H9 (cell line): ENCODE measurements around the gene ADSL. TPM values are rescaled to one million over a fixed set of nuclear protein-coding genes. Genes with fewer than 3 reads are reported as not detected.
"Not testable (repeated sequence)": the region's sequence is repeated elsewhere in the genome, so short reads cannot be mapped to it uniquely, and the experiment has no call there.

Experiments used
- DNase-seq: peaks from one replicate; pipeline ENCODE4 v3.0.0-alpha.2; 2017
- H2AFZ ChIP-seq: one replicate; pipeline ENCODE4 v1.6.1; 2013; ENCODE audit warnings: mild to moderate bottlenecking, low read length, control low read depth, moderate library complexity
- H2AK5ac ChIP-seq: 2 replicates; pipeline ENCODE4 v1.6.1; 2013; ENCODE audit warnings: low read length, control low read depth, mixed read lengths; ENCODE audit not compliant: insufficient read length
- H2BK120ac ChIP-seq: one replicate; pipeline ENCODE4 v1.6.1; 2013; ENCODE audit warnings: low read depth, mild to moderate bottlenecking, low read length, control low read depth, inconsistent platforms; ENCODE audit not compliant: poor library complexity, severe bottlenecking
- H2BK12ac ChIP-seq: 2 replicates; pipeline ENCODE4 v1.6.1; 2013; ENCODE audit warnings: low read length, control low read depth, mixed read lengths, low read depth; ENCODE audit not compliant: insufficient read length
- H2BK15ac ChIP-seq: 2 replicates; pipeline ENCODE4 v1.6.1; 2013; ENCODE audit warnings: low read depth, low read length, control low read depth
- H2BK20ac ChIP-seq: one replicate; pipeline ENCODE4 v1.6.1; 2013; ENCODE audit warnings: low read depth, mild to moderate bottlenecking, low read length, control low read depth, inconsistent platforms; ENCODE audit not compliant: poor library complexity, severe bottlenecking
- H2BK5ac ChIP-seq: 2 replicates; pipeline ENCODE4 v1.6.1; 2013; ENCODE audit warnings: low read length, control low read depth, mixed read lengths; ENCODE audit not compliant: insufficient read length
- H3K14ac ChIP-seq: 2 replicates; pipeline ENCODE4 v1.6.1; 2013; ENCODE audit warnings: low read length, control low read depth; ENCODE audit not compliant: insufficient read depth
- H3K18ac ChIP-seq: 2 replicates; pipeline ENCODE4 v1.6.1; 2013; ENCODE audit warnings: low read depth, mild to moderate bottlenecking, mixed read lengths, low read length, control low read depth; ENCODE audit not compliant: insufficient read length
- H3K23ac ChIP-seq: 2 replicates; pipeline ENCODE4 v1.6.1; 2013; ENCODE audit warnings: low read length, control low read depth, mixed read lengths, low read depth; ENCODE audit not compliant: insufficient read length
- H3K23me2 ChIP-seq: 2 replicates; pipeline ENCODE4 v1.6.1; 2013; ENCODE audit warnings: low read depth, mild to moderate bottlenecking, mixed read lengths, low read length, control low read depth; ENCODE audit not compliant: insufficient read length, poor library complexity, severe bottlenecking
- H3K27ac ChIP-seq: 2 replicates; pipeline ENCODE4 v1.5.1; 2013; ENCODE audit warnings: low read length, control low read depth, mixed read lengths, low read depth; ENCODE audit not compliant: insufficient read length
- H3K27me3 ChIP-seq: 2 replicates; pipeline ENCODE4 v1.6.1; 2013; ENCODE audit warnings: low read length, control low read depth, inconsistent platforms; ENCODE audit not compliant: insufficient read depth
- H3K4ac ChIP-seq: 2 replicates; pipeline ENCODE4 v1.6.1; 2013; ENCODE audit warnings: low read depth, mild to moderate bottlenecking, control low read depth, inconsistent platforms, low read length, moderate library complexity
- H3K4me1 ChIP-seq: 2 replicates; pipeline ENCODE4 v1.6.1; 2013; ENCODE audit warnings: low read length, control low read depth, inconsistent platforms; ENCODE audit not compliant: insufficient read depth
- H3K4me2 ChIP-seq: 2 replicates; pipeline ENCODE4 v1.6.1; 2013; ENCODE audit warnings: low read length, control low read depth, mixed read lengths; ENCODE audit not compliant: insufficient read length, insufficient read depth
- H3K56ac ChIP-seq: 2 replicates; pipeline ENCODE4 v1.6.1; 2013; ENCODE audit warnings: low read depth, mild to moderate bottlenecking, mixed read lengths, low read length, control low read depth; ENCODE audit not compliant: insufficient read length
- H3K79me1 ChIP-seq: 2 replicates; pipeline ENCODE4 v1.6.1; 2013; ENCODE audit warnings: low read depth, mild to moderate bottlenecking, moderate library complexity, low read length, control low read depth, inconsistent platforms; ENCODE audit not compliant: insufficient read depth, poor library complexity, severe bottlenecking
- H3K79me2 ChIP-seq: 2 replicates; pipeline ENCODE4 v1.6.1; 2013; ENCODE audit warnings: low read length, control low read depth, inconsistent platforms; ENCODE audit not compliant: insufficient read depth
- H3K9ac ChIP-seq: 2 replicates; pipeline ENCODE4 v1.6.1; 2013; ENCODE audit warnings: low read length, control low read depth, mixed read lengths; ENCODE audit not compliant: insufficient read length; ENCODE audit errors: extremely low read depth
- H3K9me3 ChIP-seq: one replicate; pipeline ENCODE4 v1.6.1; 2013; ENCODE audit warnings: low read depth, low read length, inconsistent platforms; ENCODE audit not compliant: control insufficient read depth
- H3T11ph ChIP-seq: one replicate; pipeline ENCODE4 v1.6.1; 2013; ENCODE audit warnings: mild to moderate bottlenecking, low read length, control low read depth, inconsistent platforms
- H4K20me1 ChIP-seq: one replicate; pipeline ENCODE4 v1.6.1; 2013; ENCODE audit not compliant: control insufficient read depth, insufficient read length, insufficient read depth
- H4K5ac ChIP-seq: 2 replicates; pipeline ENCODE4 v1.6.1; 2013; ENCODE audit warnings: low read depth, mild to moderate bottlenecking, mixed read lengths, low read length, control low read depth; ENCODE audit not compliant: insufficient read length
- H4K8ac ChIP-seq: replicated peaks from 2 replicates; pipeline ENCODE4 v1.6.1; 2013; ENCODE audit warnings: low read length, control low read depth, mixed read lengths, low read depth; ENCODE audit not compliant: insufficient read length
- H4K91ac ChIP-seq: 2 replicates; pipeline ENCODE4 v1.6.1; 2013; ENCODE audit warnings: low read depth, mild to moderate bottlenecking, moderate library complexity, mixed read lengths, low read length, control low read depth; ENCODE audit not compliant: insufficient read length
- H3K27ac Mint-ChIP-seq, 3 experiments: 2 replicates in 2 of 3; 3 replicates in 1 of 3; pipeline ENCODE4 v1.8.0; 2020 to 2021; ENCODE audit warnings: mixed read lengths in 3 of 3, mild to moderate bottlenecking in 1 of 3, moderate library complexity in 1 of 3
- H3K27me3 Mint-ChIP-seq: 2 replicates; pipeline ENCODE4 v1.8.0; 2021; ENCODE audit warnings: low read depth, mild to moderate bottlenecking, moderate library complexity, mixed read lengths
- H3K36me3 Mint-ChIP-seq, 3 experiments: 2 replicates in 2 of 3; 3 replicates in 1 of 3; pipeline ENCODE4 v1.8.0; 2020 to 2021; ENCODE audit warnings: low read depth in 3 of 3, mixed read lengths in 3 of 3; ENCODE audit not compliant: insufficient read depth in 1 of 3
- H3K4me1 Mint-ChIP-seq, 2 experiments: 2 replicates each; pipeline ENCODE4 v1.8.0; 2020; ENCODE audit warnings: mixed read lengths in 2 of 2
- H3K4me3 Mint-ChIP-seq, 2 experiments: 2 replicates in 1 of 2; 3 replicates in 1 of 2; pipeline ENCODE4 v1.8.0; 2020 to 2021; ENCODE audit warnings: mild to moderate bottlenecking in 2 of 2, mixed read lengths in 2 of 2, moderate library complexity in 1 of 2
- H3K9me3 Mint-ChIP-seq, 2 experiments: 2 replicates in 1 of 2; 3 replicates in 1 of 2; pipeline ENCODE4 v1.8.0; 2020; ENCODE audit warnings: mild to moderate bottlenecking in 2 of 2, mixed read lengths in 2 of 2, moderate library complexity in 1 of 2
- CTCF ChIP-seq: fragments of 200-600 bp; sonication (generic); conservative IDR thresholded peaks from 3 replicates; pipeline ENCODE4 v1.8.0; 2021; ENCODE audit warnings: antibody characterized with exemption, mild to moderate bottlenecking
- WGBS: extraction: QIAGEN DNeasy Blood & Tissue Kit; methylation state at CpG from one replicate; pipeline ENCODE4 v1.1.7; 2013; ENCODE audit warnings: missing lambda C conversion rate, low lambda C conversion rate, mixed read lengths; ENCODE audit not compliant: insufficient read length; ENCODE audit errors: extremely low coverage; 5-methylcytosine and 5-hydroxymethylcytosine counted together
- total RNA-seq: library from RNA; stranded (reverse); gene quantifications from 2 replicates; pipeline ENCODE4 v1.2.1, GENCODE V29; 2021

ADSL gene
- total RNA-seq, 1 experiment from 2014 or later, result 175 TPM

GRCh38 chr22:40310768-40311120 lies 35.6 kb upstream of the ADSL start:
- Histone ChIP-seq H3T11ph (no peak overlapping the region), H3K23ac (no peak overlapping the region), H2BK15ac (no peak overlapping the region), H2BK20ac (no peak overlapping the region), H4K8ac (no peak overlapping the region), H3K79me2 (no peaks in the 10 kb centered on the region), H3K27ac (no peak overlapping the region), H2BK12ac (no peak overlapping the region), H3K9me3 (no peaks in the 10 kb centered on the region), H4K91ac (no peak overlapping the region), H3K18ac (no peak overlapping the region), H3K23me2 (no peaks in the 10 kb centered on the region), H3K9ac (no peak overlapping the region), H3K4me2 (no peak overlapping the region), H3K27me3 (no peaks in the 10 kb centered on the region), H3K14ac (no peak overlapping the region), H2BK120ac (no peak overlapping the region), H3K79me1 (no peaks in the 10 kb centered on the region), H2AFZ (no peak overlapping the region), H3K56ac (no peak overlapping the region), H3K4ac (no peak overlapping the region), H2AK5ac (no peak overlapping the region), H4K20me1 (no peaks in the 10 kb centered on the region), H4K5ac (no peak overlapping the region), H2BK5ac (no peak overlapping the region), H3K4me1 (no peaks in the 10 kb centered on the region)
- H3K4me1 Mint-ChIP-seq, result no peaks in the 10 kb centered on the region
- H3K27me3 Mint-ChIP-seq, result no peaks in the 10 kb centered on the region
- H3K36me3 Mint-ChIP-seq, result peaks cover 39 to 83% (median 71%) of the 10 kb centered on the region in 3 experiments
- no peak for DNase-seq
- no peak for TF ChIP-seq CTCF
- no peak overlapping the region for H3K27ac Mint-ChIP-seq
- no CpG with 5 or more reads among the region's 5 CpGs for WGBS
- H3K9me3 Mint-ChIP-seq, result no peaks in the 10 kb centered on the region
- no peak overlapping the region for H3K4me3 Mint-ChIP-seq

- WGBS, result no CpG with 5 or more reads among the region's 12 CpGs
- peaks cover 47 to 89% (median 78%) of the 10 kb centered on the region in 3 experiments for H3K36me3 Mint-ChIP-seq
- DNase-seq, result not testable (repeated sequence)
Measured at GRCh38 chr22:40311646-40312045, 34.7 kb upstream of the ADSL start.

More at GRCh38 chr22:40311646-40312045, 34.7 kb upstream of the ADSL start:
- H3T11ph ChIP-seq, H2BK20ac ChIP-seq, H3K27me3 Mint-ChIP-seq, H2BK5ac ChIP-seq, H4K8ac ChIP-seq, H3K4ac ChIP-seq, H2BK12ac ChIP-seq, H4K20me1 ChIP-seq, H3K4me1 ChIP-seq, H4K91ac ChIP-seq, H3K27ac Mint-ChIP-seq, H3K4me2 ChIP-seq, H2BK120ac ChIP-seq, H3K79me2 ChIP-seq, H3K18ac ChIP-seq, H2AK5ac ChIP-seq, H3K4me1 Mint-ChIP-seq, H3K9me3 ChIP-seq, H3K79me1 ChIP-seq, H3K23me2 ChIP-seq, H3K9me3 Mint-ChIP-seq, H3K23ac ChIP-seq, H2AFZ ChIP-seq, H3K14ac ChIP-seq, H3K27me3 ChIP-seq, H3K4me3 Mint-ChIP-seq, H3K9ac ChIP-seq, H3K27ac ChIP-seq, H3K56ac ChIP-seq, H2BK15ac ChIP-seq, H4K5ac ChIP-seq: not testable (repeated sequence)
